ENCODE results near the gene RBM33.
A peak's percentile ranks its signal among the peaks of the same experiment; 100 is the strongest.
"Not testable (repeated sequence)": the region's sequence is repeated elsewhere in the genome, so short reads cannot be mapped to it uniquely, and the experiment has no call there.

The RBM33 gene

DNA sequence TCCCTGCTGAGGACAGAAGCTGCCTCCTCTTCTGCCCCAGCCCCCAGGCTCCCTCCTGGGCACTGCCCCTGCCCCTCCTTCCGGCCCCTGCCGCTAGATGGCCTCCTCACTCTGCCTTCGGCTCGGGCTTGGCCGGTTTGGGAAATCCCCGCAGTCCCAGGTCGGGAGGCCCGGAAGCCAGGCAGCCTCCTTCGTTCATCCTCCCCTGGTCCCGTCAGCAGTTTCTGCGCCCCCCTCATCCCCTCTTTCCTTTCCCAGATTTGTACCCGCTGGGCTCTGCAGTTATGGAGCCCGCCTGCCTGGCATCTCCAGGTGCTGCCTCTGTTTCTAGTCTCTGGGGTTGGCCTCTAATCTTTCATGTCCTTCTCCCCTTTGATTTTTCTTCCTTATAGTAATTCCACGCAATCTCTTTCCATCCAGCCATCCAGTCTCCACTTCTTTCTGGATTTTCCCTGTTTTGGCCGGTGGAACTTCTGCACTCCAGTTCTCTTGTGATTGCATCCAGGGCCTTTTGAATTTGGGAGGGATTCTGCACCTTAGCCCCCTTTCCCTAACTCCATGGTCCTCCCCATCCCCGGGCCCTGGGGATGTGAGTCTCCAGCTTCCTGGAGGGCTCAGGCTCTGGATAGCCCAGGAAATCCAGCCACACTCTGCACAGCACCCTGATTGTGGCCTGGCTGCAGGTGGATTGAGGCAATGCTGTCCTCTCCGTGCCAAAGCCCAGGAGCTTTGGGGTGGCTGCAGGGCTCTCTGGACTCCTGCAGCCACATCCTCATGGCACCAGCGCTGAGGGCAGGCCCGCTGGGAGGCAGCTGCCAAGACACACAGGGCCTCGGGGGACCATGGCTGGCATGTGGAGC, 171.1 kb downstream of the RBM33 start:
- no peak overlapping the region for H3K27ac ChIP-seq
- peak; percentile 45 for DNase-seq
- H3K4me3 ChIP-seq (ENCODE audit: low read depth, low read length), result peak overlapping the region; percentile 5
- TF ChIP-seq, protein P1, sequence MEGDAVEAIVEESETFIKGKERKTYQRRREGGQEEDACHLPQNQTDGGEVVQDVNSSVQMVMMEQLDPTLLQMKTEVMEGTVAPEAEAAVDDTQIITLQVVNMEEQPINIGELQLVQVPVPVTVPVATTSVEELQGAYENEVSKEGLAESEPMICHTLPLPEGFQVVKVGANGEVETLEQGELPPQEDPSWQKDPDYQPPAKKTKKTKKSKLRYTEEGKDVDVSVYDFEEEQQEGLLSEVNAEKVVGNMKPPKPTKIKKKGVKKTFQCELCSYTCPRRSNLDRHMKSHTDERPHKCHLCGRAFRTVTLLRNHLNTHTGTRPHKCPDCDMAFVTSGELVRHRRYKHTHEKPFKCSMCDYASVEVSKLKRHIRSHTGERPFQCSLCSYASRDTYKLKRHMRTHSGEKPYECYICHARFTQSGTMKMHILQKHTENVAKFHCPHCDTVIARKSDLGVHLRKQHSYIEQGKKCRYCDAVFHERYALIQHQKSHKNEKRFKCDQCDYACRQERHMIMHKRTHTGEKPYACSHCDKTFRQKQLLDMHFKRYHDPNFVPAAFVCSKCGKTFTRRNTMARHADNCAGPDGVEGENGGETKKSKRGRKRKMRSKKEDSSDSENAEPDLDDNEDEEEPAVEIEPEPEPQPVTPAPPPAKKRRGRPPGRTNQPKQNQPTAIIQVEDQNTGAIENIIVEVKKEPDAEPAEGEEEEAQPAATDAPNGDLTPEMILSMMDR (IDR thresholded peaks at IDR 0.05; ENCODE audit: low read depth, low read length, missing control alignments), result peak; percentile 94
- in situ Hi-C loops (cut with HindIII; ENCODE audit: low pct_ligation_motif_present, low sequenced_read_pairs), result no loop called here
- H3K36me3 ChIP-seq (replicated peaks), result no peaks in the 10 kb centered on the region
- H3K27me3 ChIP-seq (replicated peaks), result peaks cover 29% of the 10 kb centered on the region

DNA sequence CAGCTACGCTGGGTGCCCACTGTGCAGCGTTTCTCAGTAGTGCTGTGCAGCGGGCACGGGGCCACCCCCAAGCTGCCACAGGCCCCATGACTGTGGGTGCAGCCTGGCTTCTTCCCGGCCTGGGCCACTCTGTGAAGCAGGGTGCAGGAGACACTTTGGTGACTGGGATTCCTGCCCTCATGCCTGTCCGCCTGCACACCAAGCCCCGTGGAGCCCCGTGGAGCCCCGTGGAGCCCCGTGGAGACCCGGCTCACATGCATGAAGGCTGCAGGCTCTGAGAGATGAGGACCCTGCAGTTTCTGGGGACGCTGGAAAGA, 171.7 kb downstream of the RBM33 start:
- no peak for DNase-seq
- H3K36me3 ChIP-seq (replicated peaks), result no peaks in the 10 kb centered on the region
- no peak overlapping the region for H3K27ac ChIP-seq
- peaks cover 23% of the 10 kb centered on the region for H3K27me3 ChIP-seq (replicated peaks)
- no peak overlapping the region for H3K4me3 ChIP-seq (ENCODE audit: low read depth, low read length)
- TF ChIP-seq, protein P1 (IDR thresholded peaks at IDR 0.05; ENCODE audit: low read depth, low read length, missing control alignments), result no peak
- in situ Hi-C loops (cut with HindIII; ENCODE audit: low pct_ligation_motif_present, low sequenced_read_pairs), result no loop called here

DNA sequence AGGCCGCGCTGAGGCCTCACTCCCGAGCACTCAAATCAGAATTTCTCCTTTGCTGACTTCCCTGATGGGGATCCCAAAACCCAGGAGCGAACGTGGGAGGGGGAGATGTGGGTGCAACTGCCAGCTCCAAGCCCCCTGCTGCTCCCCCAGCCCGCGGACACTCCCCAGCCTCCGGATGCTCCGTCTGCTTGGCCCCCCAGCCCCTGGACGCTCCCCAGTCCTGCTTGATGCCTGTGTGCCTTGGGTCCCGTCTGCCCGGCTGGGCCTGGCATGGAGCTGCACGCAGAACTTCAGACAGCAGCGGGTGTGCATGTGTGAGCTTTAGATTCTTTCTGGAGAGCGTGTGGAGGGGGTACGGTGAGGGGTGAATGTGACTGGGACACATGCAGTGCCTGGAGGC, 172.5 kb downstream of the RBM33 start:
- in situ Hi-C loops (cut with HindIII; ENCODE audit: low pct_ligation_motif_present, low sequenced_read_pairs), result no loop called here
- Histone ChIP-seq H3K4me3 (ENCODE audit: low read depth, low read length) (no peak overlapping the region), H3K36me3 (replicated peaks) (no peaks in the 10 kb centered on the region), H3K27me3 (replicated peaks) (peaks cover 15% of the 10 kb centered on the region), H3K27ac (no peak overlapping the region)
- TF ChIP-seq, protein P1 (IDR thresholded peaks at IDR 0.05; ENCODE audit: low read depth, low read length, missing control alignments), result no peak
- no peak for DNase-seq

DNA sequence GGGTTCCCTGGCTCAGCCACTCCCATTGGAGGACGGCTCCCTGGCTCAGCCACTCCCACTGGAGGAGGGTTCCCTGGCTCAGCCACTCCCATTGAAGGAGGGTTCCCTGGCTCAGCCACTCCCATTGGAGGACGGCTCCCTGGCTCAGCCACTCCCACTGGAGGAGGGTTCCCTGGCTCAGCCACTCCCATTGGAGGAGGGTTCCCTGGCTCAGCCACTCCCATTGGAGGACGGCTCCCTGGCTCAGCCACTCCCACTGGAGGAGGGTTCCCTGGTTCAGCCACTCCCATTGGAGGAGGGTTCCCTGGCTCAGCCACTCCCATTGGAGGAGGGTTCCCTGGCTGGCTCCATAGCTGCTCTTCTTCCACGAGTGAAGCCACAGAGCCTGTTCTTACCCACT, 173.1 kb downstream of the RBM33 start:
- H3K4me3 ChIP-seq (ENCODE audit: low read depth, low read length); DNase-seq; H3K36me3 ChIP-seq (replicated peaks); in situ Hi-C loops (cut with HindIII; ENCODE audit: low pct_ligation_motif_present, low sequenced_read_pairs); H3K27ac ChIP-seq: not testable (repeated sequence)
- H3K27me3 ChIP-seq (replicated peaks), result peaks cover 18% of the 10 kb centered on the region

DNA sequence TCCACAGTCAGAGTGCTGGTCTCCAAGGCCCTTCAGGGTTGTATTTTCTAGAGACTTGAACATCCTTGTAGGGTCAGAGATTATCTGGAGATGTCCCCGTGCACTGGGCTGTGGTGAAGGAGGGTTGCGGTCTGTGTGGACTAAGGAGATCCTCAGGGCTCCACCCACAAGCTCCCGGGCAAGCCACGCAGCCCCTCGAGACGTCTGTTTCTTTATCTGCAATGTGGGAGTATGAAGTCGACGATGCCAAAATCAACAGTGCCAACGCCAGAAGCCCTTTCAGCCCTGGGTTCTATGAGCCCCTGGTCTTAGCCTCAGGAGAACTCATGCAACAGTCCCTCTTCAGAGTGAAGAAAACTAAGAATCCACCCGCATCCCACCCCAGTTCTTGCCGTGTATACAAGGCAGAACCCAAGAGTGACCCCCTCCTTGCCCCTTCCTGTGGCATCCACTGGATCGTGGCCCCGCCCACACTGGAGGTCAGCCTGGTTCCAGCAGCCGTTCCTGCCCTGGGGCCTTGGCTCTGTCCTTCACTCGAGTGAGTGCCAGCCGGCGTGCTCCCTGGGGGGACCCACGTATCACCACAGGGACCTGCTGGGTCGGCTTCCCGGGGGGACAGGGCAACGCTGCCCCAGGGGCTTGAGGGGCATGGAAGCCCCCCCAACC, 173.8 kb downstream of the RBM33 start:
- no peak overlapping the region for H3K27ac ChIP-seq
- no peaks in the 10 kb centered on the region for H3K36me3 ChIP-seq (replicated peaks)
- TF ChIP-seq, protein P1 (IDR thresholded peaks at IDR 0.05; ENCODE audit: low read depth, low read length, missing control alignments), result no peak
- no peak overlapping the region for H3K4me3 ChIP-seq (ENCODE audit: low read depth, low read length)
- no peak for DNase-seq
- peaks cover 16% of the 10 kb centered on the region for H3K27me3 ChIP-seq (replicated peaks)
- in situ Hi-C loops (cut with HindIII; ENCODE audit: low pct_ligation_motif_present, low sequenced_read_pairs), result no loop called here

DNA sequence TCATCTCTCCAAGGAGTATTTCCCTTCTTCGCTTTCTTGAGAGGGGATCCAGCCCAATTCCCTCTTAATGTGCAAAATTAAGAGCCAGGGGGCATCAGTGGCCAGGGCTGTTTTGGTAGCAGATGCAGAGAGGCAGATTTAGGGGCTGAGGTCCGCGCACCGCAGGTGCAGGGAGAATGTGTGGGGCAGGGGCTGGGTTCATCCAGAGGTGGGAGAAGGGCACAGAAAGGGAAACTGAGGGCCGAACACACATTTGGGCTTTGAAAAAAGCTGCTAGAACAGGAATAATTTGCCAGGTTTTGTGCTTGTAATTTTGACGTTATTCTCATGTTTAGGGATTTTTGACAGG, 174.3 kb downstream of the RBM33 start:
- in situ Hi-C loops (cut with HindIII; ENCODE audit: low pct_ligation_motif_present, low sequenced_read_pairs), result no loop called here
- no peak overlapping the region for H3K27ac ChIP-seq
- TF ChIP-seq, protein P1 (IDR thresholded peaks at IDR 0.05; ENCODE audit: low read depth, low read length, missing control alignments), result peak; percentile 6
- no peaks in the 10 kb centered on the region for H3K36me3 ChIP-seq (replicated peaks)
- peaks cover 13% of the 10 kb centered on the region for H3K27me3 ChIP-seq (replicated peaks)
- no peak for DNase-seq
- H3K4me3 ChIP-seq (ENCODE audit: low read depth, low read length), result no peak overlapping the region
